T-helper 22 cell (primary cell): ENCODE data around the gene HMGCL.
"Not testable (repeated sequence)": the region's sequence is repeated elsewhere in the genome, so short reads cannot be mapped to it uniquely, and the experiment has no call there.

ENCODE experiments used
- DNase-seq: peaks from one replicate; pipeline ENCODE4 v3.0.0-alpha.2; 2020; ENCODE audit warnings: low read depth

HMGCL gene

GRCh38 chr1:23798662-23799142, 26.5 kb downstream of the HMGCL start:
- no peak for DNase-seq

DNA sequence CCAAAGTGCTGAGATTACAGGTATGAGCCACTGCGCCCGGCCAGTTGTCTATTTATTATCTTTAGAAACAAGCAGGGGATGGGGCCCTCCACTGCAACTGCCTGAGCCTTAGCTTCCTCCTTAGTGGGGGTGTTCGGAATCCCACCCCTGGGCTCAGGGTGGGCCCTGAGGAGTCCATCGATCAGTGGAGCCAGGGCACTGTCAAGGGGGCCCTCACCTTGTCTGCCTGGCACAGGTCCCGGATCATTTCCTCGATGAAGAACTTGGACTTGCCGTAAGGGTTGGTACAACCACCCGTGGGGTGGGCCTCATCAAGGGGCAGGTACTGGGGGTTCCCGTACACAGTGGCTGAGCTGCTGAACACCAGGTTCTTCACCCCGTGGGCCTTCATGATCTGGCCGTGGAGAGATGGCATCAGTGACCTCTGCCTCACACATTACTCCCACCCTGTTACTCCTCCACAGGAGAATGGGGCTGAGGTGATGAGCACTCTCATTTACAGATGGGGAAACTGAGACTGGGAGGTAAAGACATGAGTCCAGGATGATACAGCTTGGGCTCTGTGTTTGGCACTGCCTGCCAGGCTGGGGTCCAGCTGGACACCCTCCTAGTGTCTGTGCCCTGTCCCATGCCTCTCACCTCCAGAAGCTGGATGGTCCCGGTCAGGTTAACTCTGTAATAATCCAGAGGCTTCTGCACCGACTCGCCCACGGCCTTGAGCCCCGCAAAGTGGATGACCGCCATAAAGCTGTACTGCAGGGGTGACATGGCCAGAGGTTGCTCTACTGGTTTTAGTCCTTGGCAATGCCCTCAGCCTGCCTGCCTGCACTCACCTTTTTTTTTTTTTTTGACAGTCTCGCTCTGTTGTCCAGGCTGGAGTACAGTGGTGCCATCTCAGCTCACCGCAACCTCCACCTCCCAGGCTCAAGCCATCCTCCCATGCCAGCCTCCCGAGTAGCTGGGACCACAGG, 27.5 kb downstream of the HMGCL start:
- no peak for DNase-seq

GRCh38 chr1:23796466-23797271, 28.6 kb downstream of the HMGCL start:
- no peak for DNase-seq

- DNase-seq: no peak
Measured at GRCh38 chr1:23795676-23796465, 29.4 kb downstream of the HMGCL start.

DNA sequence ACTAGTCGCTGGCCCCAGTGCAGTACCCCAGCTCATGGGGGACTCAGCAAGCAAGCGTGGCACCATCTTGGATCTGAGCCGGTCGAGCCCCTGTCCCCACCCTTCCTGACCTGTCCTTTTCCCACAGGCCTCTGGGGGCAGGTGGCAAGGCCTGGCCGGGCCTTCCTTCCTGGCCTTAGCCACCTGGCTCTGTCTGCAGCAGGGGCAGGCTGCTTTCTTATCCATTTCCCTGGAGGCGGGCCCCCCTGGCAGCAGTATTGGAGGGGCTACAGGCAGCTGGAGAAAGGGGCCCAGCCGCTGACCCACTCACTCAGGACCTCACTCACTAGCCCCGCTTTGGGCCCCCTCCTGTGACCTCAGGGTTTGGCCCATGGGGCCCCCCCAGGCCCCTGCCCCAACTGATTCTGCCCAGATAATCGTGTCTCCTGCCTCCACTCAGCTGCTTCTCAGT, 30.5 kb downstream of the HMGCL start:
- not testable (repeated sequence) for DNase-seq

DNA sequence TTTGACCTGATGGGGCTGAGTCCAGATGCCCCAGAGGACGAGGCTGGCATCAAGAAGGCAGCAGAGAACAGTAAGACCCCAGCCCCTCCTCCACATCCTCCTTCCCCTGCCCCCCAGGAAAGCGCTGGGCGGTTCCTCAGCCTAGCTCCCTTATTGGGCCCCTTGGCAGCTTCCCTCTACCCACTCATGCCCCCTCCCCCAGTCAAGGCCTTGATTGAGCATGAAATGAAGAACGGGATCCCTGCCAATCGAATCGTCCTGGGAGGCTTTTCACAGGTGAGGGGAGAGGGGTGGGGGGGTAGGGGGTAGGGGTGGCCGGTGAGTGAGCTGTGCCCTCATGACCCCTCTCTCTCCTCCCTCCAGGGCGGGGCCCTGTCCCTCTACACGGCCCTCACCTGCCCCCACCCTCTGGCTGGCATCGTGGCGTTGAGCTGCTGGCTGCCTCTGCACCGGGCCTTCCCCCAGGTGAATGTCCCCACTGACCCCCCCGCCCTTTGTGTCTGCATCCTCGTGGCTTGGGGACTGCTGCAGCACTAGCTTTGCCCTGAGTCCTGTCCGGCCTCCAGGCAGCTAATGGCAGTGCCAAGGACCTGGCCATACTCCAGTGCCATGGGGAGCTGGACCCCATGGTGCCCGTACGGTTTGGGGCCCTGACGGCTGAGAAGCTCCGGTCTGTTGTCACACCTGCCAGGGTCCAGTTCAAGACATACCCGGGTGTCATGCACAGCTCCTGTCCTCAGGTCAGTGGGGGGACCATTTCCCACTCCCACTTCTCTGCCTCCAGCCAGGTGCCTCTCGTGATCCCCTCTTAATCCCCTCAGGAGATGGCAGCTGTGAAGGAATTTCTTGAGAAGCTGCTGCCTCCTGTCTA, 31.1 kb downstream of the HMGCL start:
- no peak for DNase-seq

DNA sequence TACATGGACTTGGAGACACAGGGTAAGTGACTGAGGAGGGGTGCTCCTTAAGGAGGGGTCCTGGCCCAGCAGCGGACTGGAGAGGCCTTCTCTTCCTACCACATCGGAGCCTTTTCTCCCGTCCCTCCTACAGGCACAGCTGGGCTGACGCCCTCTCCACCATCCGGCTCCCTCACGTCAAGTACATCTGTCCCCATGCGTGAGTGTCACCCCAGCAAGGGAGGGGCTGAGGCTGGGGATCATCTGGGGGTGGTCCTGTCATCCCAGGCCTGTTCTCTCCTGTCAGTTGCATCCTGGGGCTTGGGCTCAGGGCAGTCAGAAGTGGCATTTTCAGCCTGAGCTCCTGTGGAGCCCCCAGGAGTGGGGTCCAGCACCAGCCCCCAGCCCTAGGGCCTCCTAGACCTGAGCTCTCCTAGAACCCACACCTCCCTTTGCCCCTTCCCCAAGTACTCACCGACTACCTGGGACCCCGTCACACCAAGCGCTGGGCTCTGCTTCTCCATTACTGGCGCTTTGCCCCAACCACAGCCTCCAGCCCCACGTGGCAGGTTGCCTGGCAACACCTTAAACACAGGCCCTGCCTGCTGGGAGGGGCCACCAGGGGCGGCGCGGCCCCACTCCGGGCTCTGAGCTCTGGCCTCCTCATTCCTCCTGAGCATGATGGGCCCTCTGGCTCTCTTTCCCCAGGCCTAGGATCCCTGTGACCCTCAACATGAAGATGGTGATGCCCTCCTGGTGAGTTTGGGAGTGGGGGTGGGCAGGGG, 32.0 kb downstream of the HMGCL start:
- no peak for DNase-seq

DNA sequence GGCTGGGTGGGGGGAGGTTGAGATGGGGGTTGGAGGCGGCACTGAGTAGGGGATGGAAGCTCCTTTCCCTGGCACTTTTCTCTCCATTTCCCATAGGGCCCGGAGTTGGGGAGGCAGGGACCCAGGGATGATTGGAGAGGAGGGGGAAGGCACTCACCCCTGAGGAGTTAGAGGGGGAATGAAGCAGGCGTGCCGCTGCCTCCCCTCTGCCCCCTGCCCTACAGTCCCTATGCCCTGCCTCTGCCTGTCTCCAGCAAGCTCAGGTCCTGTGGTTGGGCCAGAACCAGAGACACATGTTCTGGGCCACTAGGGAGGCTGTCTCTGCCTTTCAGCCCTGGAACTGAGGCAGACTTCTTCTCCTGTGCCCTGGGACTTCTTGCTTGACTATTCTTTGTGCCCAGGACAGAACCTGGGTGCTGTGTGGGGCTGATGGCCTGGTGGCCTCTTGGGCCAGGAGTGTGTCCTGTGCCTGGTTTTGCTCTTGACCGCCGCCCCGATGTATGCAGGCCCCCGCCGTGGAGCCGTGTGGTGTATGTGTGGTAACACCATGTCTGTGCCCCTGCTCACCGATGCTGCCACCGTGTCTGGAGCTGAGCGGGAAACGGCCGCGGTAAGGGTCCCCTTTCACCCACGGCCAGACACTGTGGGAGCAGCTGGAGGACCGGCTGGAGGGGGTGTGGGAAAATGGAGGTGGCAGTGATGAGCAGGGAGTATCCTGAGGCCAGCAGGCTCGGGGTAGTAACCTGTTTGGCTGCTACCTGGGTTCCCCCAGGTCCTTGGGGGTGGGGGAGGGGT, 32.9 kb downstream of the HMGCL start:
- DNase-seq: no peak

DNA sequence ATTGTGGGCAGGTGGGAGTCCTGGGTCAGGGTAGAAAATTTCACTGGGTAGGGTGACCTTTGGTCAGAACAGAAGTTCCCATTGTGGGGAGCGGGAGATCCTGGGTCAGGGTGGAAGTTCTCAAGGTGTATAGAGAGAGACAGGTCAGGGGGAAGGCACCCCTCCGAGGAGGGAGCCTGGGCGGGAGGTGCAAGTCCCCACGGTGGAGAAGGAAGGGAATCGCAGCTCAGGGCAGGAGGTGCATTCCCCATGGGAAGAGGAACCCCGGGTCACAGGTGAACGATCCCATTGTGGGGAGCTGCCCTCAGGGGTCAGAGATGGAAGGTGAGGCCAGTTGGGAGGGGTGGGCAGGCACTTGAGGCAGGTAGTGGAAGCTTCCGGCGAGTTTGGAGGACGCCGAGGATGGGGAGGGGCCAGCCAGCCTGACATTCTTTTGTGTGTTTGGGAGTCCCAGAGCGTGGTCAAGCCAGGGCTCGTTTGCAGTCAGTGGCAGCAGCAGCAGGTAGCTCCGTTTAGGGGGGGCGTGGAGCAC, 33.6 kb downstream of the HMGCL start:
- no peak for DNase-seq

DNA sequence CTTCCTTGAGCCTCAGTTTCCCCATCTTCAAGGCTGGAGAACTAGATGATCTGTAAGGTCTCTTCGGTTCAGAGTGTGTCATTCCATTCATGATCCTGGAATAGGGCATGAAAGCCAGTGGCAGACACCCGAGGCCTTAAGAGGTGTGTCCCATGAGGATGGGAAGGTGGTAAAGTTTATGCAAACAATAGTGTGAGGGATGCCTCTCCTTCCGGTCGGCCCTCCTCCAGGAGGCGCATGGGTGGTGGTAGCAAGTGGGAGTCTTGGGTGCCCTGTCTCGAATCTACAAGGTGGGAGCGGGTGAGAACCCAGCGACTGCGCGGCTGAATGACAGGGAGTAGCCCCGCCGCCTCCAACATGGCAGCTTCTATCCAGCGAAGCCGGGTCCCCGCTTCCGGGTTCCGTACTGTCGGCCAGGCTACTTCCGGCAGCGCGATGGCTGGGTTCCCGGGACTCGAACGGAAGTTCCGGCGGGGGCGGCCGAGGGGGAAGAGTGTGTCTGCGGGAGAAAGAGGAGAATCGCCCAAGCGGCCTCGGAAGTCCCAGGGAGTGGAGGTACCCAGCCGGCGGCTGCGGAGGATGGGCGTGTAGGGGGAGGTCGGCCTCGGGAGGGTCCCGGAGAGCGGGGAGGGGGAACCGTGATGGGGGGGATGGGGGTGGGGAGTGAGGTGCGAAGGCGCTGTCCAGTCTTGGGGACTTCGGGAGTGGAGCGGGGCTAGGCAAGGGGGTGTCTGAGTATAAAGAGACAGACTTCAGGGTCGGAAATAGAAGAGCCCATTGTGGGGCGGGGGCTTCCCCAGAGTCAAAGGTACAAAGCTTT, 34.3 kb downstream of the HMGCL start, which contains the start of gene LYPLA2:
TSS of gene LYPLA2 (plus strand) at position 450 of the 820 bp plus-strand sequence. CDS start 1,538 bp downstream, outside the sequence.
- DNase-seq: peak; percentile 77

- DNase-seq: no peak
Measured at GRCh38 chr1:23788695-23789094, 36.5 kb downstream of the HMGCL start.

DNA sequence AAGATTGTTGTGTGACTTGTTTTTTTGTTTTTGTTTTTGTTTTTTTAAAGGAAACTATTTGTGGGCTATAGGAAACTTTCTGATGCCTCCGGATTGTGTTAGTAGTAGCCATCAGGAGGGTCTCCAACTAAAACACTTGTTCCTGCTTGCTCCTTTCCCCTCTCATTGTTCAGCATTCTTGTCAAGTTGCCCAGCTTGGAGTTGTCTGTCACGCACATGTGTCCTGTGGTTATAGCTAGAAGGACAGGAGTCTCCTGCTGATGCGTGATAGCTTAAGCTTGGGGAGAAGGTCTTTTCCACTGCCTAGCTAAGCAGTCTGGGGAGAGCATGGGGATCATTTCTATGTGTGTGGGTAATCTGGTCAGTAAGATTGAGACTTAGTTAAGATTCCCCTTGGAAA, 37.5 kb downstream of the HMGCL start:
- DNase-seq: no peak

GRCh38 chr1:23784846-23785245, 40.4 kb downstream of the HMGCL start:
- DNase-seq: no peak

- DNase-seq: not testable (repeated sequence)
Measured at GRCh38 chr1:23783141-23783540, 42.1 kb downstream of the HMGCL start.

DNA sequence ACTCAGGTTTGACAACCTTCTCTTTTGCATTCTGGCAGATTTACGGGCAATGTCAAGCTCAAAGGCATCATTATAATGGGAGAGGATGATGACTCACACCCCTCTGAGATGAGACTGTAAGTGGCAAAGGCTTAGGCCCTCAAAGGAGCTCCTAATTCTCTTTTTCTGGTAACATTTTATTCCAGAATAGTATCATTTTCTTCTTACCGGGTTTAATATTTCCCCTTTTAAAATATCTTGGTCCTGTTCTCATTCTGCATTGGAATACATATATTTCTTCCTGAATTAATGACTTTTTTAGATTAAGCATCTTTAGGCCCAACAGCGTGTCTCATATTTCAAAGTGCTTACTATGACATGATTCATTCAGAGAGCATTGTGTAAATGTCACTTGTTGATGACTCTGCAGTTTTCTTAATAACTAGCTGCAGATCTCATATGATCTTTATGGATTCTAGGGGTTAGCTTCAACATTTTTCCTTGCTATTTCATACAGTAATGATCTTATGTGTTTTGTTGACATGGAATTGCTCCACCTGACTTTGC, 45.3 kb downstream of the HMGCL start:
- DNase-seq: no peak

GRCh38 chr1:23777979-23778814, 47.0 kb downstream of the HMGCL start, which contains the start of gene PITHD1:
Gene PITHD1 (plus strand): TSS chr1:23778418. CDS start chr1:23778516, 98 bp downstream.
- DNase-seq: peak; percentile 71

- no peak for DNase-seq
Measured at GRCh38 chr1:23776217-23776616, 49.0 kb downstream of the HMGCL start.
